GM12892 (cell line): ENCODE data around the gene P4HB.

Experiments used
- POLR2A ChIP-seq: IDR thresholded peaks from 2 replicates; pipeline ENCODE4 v1.6.1; 2011; ENCODE audit warnings: low read depth, low read length, control low read depth
- POLR2AphosphoS5 ChIP-seq: IDR thresholded peaks from 2 replicates; pipeline ENCODE4 v1.6.1; 2011; ENCODE audit warnings: low read depth, low read length, control low read depth

DNA sequence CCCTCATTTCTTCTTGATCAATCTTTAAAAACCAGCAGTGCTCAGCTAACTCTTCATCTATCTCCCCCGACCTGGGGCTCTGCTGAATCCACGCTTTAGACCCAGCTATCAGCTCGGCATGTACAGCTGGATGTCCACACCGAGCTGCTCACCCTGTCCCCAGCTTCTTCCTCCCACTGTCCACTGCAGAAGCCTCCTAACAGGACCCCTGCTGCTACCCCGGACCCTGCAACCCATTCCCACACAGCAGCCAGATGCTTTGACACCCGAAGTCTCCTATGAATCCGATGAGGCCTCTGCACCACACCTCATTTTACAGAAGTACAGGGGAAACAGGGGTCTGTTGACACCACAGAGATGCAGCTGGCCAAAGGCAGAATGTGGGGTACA is 42.6 kb downstream of the P4HB start:
- TF ChIP-seq POLR2AphosphoS5 (no peak), POLR2A (no peak)
